ENCODE results near the gene TRIB2. TPM values are rescaled to one million over a fixed set of nuclear protein-coding genes. Genes with fewer than 3 reads are reported as not detected.
A peak's percentile ranks its signal among the peaks of the same experiment; 100 is the strongest.

The TRIB2 gene
- total and polyA plus RNA-seq, 4 donors, result 6.7 to 27.8 (median 12.3) TPM

- Histone ChIP-seq H3K36me3 (ENCODE audit: control insufficient read depth in 4 of 4, insufficient read depth in 3 of 4, low read depth in 1 of 4, low read length in 3 of 4) (peaks cover 1 to 9% (median 5%) of the 10 kb centered on the region in 4 donors), H3K27ac (ENCODE audit: low read depth in 1 of 2, low read length in 2 of 2) (peak overlapping the region; percentile 16 to 34), H3K4me1 (ENCODE audit: control insufficient read depth in 4 of 4, insufficient read depth in 4 of 4, low read length in 3 of 4) (peaks cover 3 to 9% (median 7%) of the 10 kb centered on the region in 4 donors), H3K9ac (ENCODE audit: low read depth in 1 of 2, low read length in 2 of 2) (no peak overlapping the region), H3K4me3 (ENCODE audit: low read depth in 1 of 3, low read length in 3 of 3) (no peak overlapping the region), H3K27me3 (ENCODE audit: control insufficient read depth in 4 of 4, insufficient read depth in 4 of 4, low read length in 3 of 4) (no peaks in the 10 kb centered on the region), H3K9me3 (ENCODE audit: control insufficient read depth in 4 of 4, low read length in 3 of 4) (no peaks in the 10 kb centered on the region)
- WGBS, result 71% methylated on average over 11 of the region's 11 CpGs
- no peak for DNase-seq (ENCODE audit: low spot score)
- TF ChIP-seq ZBTB33 (IDR thresholded peaks at IDR 0.05) (no peak), SP1 (IDR thresholded peaks at IDR 0.05) (peak; percentile 10), RXRA (IDR thresholded peaks at IDR 0.05) (peak in 1 of 2 donors; percentile 42), RAD21 (IDR thresholded peaks at IDR 0.05) (peak; percentile 13 to 19), NR2F2 (IDR thresholded peaks at IDR 0.05) (peak; percentile 85)
Measured at GRCh38 chr2:12737738-12738485, 21.2 kb downstream of the TRIB2 start.

GRCh38 chr2:12739721-12740254 lies 23.1 kb downstream of the TRIB2 start:
- 94% methylated on average over 9 of the region's 9 CpGs for WGBS
- Histone ChIP-seq H3K9ac (ENCODE audit: low read depth in 1 of 2, low read length in 2 of 2) (no peak overlapping the region), H3K27me3 (ENCODE audit: control insufficient read depth in 4 of 4, insufficient read depth in 4 of 4, low read length in 3 of 4) (no peaks in the 10 kb centered on the region), H3K4me3 (ENCODE audit: low read depth in 1 of 3, low read length in 3 of 3) (no peak overlapping the region), H3K36me3 (ENCODE audit: control insufficient read depth in 4 of 4, insufficient read depth in 3 of 4, low read depth in 1 of 4, low read length in 3 of 4) (peaks cover 1 to 9% (median 5%) of the 10 kb centered on the region in 4 donors), H3K4me1 (ENCODE audit: control insufficient read depth in 4 of 4, insufficient read depth in 4 of 4, low read length in 3 of 4) (no peaks in the 10 kb centered on the region), H3K27ac (ENCODE audit: low read depth in 1 of 2, low read length in 2 of 2) (peak overlapping the region in 1 of 2 donors; percentile 3), H3K9me3 (ENCODE audit: control insufficient read depth in 4 of 4, low read length in 3 of 4) (no peaks in the 10 kb centered on the region)
- DNase-seq (ENCODE audit: low spot score), result no peak
- TF ChIP-seq RXRA (IDR thresholded peaks at IDR 0.05), result no peak
- no peak for TF ChIP-seq HNF4G (IDR thresholded peaks at IDR 0.05)
- TF ChIP-seq ATF3 (IDR thresholded peaks at IDR 0.05), result no peak
- TF ChIP-seq ZBTB33 (IDR thresholded peaks at IDR 0.05), result no peak
- TF ChIP-seq TAF1 (conservative IDR thresholded peaks at IDR 0.05), result no peak
- no peak for TF ChIP-seq CTCF (IDR thresholded peaks at IDR 0.05; ENCODE audit: low read depth, low read length, missing input control)
- TF ChIP-seq EGR1 (IDR thresholded peaks at IDR 0.05; ENCODE audit: low read depth in 2 of 2), result no peak
- no peak for TF ChIP-seq REST (IDR thresholded peaks at IDR 0.05)
- TF ChIP-seq RAD21 (IDR thresholded peaks at IDR 0.05), result no peak
- TF ChIP-seq FOXA1 (IDR thresholded peaks at IDR 0.05), result no peak

All from liver (tissue), 9 donors.